HCT116 (cell line): ENCODE measurements around the gene SPATS1.

ENCODE experiments used
- ELF1 ChIP-seq: IDR thresholded peaks from 2 replicates; pipeline ENCODE4 v1.6.1; 2012; ENCODE audit warnings: low read depth, borderline replicate concordance
- EZH2 ChIP-seq: fragments of 200-600 bp; sonication (generic); IDR thresholded peaks from 2 replicates; pipeline ENCODE4 v1.6.1; 2017; ENCODE audit warnings: antibody characterized with exemption, mixed run types
- FOSL1 ChIP-seq: IDR thresholded peaks from 2 replicates; pipeline ENCODE4 v1.6.1; 2012; ENCODE audit warnings: low read depth
- SIN3A ChIP-seq: IDR thresholded peaks from 2 replicates; pipeline ENCODE4 v1.6.1; 2012; ENCODE audit warnings: low read depth
- SP1 ChIP-seq: IDR thresholded peaks from 2 replicates; pipeline ENCODE4 v1.6.1; 2012; ENCODE audit warnings: low read depth
- SRF ChIP-seq: IDR thresholded peaks from 2 replicates; pipeline ENCODE4 v1.6.1; 2012; ENCODE audit warnings: low read depth
- YY1 ChIP-seq: IDR thresholded peaks from 2 replicates; pipeline ENCODE4 v1.6.1; 2011; ENCODE audit warnings: low read length, low read depth, moderate library complexity, mild to moderate bottlenecking; ENCODE audit not compliant: insufficient replicate concordance; ENCODE audit errors: extremely low read depth
- ZNF274 ChIP-seq: fragments of 200-500 bp; sonication (Bioruptor generic); IDR thresholded peaks from 2 replicates; pipeline ENCODE4 v1.6.1; 2014; ENCODE audit warnings: mild to moderate bottlenecking, low read depth, low read length, inconsistent platforms
- TF ChIP-seq, protein P1 (sequence below), 3 experiments: fragments of 200-600 bp in 1 of 3; sonication (generic) in 1 of 3; IDR thresholded peaks in 2 of 3; conservative IDR thresholded peaks in 1 of 3; 2 replicates each; pipeline ENCODE4 v1.5.1; 2012 to 2017; ENCODE audit warnings: low read depth in 2 of 3, low read length in 2 of 3, antibody characterized with exemption in 1 of 3, borderline replicate concordance in 1 of 3, control low read depth in 1 of 3, mild to moderate bottlenecking in 1 of 3, mixed read lengths in 1 of 3, mixed run types in 1 of 3, moderate library complexity in 1 of 3; ENCODE audit not compliant: insufficient read depth in 1 of 3
- TF ChIP-seq, protein P2 (sequence below): IDR thresholded peaks from 2 replicates; pipeline ENCODE4 v1.6.1; 2012; ENCODE audit warnings: low read depth

GRCh38 chr6:44332585-44332984, 9.9 kb upstream of the SPATS1 start:
- no peak for TF ChIP-seq SIN3A
- TF ChIP-seq, protein P1, sequence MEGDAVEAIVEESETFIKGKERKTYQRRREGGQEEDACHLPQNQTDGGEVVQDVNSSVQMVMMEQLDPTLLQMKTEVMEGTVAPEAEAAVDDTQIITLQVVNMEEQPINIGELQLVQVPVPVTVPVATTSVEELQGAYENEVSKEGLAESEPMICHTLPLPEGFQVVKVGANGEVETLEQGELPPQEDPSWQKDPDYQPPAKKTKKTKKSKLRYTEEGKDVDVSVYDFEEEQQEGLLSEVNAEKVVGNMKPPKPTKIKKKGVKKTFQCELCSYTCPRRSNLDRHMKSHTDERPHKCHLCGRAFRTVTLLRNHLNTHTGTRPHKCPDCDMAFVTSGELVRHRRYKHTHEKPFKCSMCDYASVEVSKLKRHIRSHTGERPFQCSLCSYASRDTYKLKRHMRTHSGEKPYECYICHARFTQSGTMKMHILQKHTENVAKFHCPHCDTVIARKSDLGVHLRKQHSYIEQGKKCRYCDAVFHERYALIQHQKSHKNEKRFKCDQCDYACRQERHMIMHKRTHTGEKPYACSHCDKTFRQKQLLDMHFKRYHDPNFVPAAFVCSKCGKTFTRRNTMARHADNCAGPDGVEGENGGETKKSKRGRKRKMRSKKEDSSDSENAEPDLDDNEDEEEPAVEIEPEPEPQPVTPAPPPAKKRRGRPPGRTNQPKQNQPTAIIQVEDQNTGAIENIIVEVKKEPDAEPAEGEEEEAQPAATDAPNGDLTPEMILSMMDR (IDR thresholded peaks at IDR 0.05 in 2 of 3, conservative IDR thresholded peaks at IDR 0.05 in 1 of 3; ENCODE audit: borderline replicate concordance in 1 of 3, insufficient read depth in 1 of 3, low read depth in 2 of 3, low read length in 2 of 3): no peak
- TF ChIP-seq, protein P2, sequence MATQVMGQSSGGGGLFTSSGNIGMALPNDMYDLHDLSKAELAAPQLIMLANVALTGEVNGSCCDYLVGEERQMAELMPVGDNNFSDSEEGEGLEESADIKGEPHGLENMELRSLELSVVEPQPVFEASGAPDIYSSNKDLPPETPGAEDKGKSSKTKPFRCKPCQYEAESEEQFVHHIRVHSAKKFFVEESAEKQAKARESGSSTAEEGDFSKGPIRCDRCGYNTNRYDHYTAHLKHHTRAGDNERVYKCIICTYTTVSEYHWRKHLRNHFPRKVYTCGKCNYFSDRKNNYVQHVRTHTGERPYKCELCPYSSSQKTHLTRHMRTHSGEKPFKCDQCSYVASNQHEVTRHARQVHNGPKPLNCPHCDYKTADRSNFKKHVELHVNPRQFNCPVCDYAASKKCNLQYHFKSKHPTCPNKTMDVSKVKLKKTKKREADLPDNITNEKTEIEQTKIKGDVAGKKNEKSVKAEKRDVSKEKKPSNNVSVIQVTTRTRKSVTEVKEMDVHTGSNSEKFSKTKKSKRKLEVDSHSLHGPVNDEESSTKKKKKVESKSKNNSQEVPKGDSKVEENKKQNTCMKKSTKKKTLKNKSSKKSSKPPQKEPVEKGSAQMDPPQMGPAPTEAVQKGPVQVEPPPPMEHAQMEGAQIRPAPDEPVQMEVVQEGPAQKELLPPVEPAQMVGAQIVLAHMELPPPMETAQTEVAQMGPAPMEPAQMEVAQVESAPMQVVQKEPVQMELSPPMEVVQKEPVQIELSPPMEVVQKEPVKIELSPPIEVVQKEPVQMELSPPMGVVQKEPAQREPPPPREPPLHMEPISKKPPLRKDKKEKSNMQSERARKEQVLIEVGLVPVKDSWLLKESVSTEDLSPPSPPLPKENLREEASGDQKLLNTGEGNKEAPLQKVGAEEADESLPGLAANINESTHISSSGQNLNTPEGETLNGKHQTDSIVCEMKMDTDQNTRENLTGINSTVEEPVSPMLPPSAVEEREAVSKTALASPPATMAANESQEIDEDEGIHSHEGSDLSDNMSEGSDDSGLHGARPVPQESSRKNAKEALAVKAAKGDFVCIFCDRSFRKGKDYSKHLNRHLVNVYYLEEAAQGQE: no peak
- no peak for TF ChIP-seq FOSL1
- no peak for TF ChIP-seq ZNF274
- no peak for TF ChIP-seq ELF1
- no peak for TF ChIP-seq YY1
- TF ChIP-seq EZH2: no peak
- TF ChIP-seq SRF: no peak
- TF ChIP-seq SP1: no peak
